Measurements from ENCODE around the gene HOXD10. TPM values are rescaled to one million over a fixed set of nuclear protein-coding genes. Genes with fewer than 3 reads are reported as not detected.

HOXD10 gene
- polyA plus RNA-seq, 1 experiment, result not detected

DNA sequence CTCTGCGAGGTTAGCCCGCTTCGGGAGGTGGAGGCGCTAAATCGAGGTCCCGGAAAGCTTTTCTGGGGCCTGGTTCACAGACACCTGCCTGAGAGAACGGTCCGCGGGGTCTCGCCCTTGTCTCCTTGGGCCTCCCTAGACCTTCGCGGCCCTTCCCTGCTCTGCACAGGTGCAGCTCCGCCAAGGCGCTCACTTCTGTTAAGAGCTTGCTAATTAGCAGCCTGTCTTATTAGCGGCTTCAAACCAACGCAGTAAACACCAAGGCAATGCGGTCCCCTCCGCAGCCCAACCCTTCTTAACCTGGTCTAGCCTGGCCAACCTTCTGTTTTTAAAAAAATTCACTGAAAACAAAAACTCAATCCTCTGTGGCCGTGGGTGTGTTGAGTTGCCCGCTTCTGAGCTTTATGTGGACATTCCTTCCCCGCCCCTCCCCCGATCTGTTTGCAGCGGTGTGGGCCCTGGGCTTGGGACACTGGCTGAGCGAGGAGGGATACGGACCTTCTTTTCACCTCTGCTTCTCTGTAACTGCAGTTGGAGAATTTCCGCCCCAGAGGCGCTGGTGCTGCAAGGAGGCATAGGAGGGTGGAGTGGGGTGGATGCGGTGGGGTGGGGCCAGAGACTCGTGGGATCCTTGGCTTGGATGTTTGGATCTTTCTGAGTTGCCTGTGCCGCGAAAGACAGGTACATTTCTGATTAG, 31.4 kb downstream of the HOXD10 start:
- DNase-seq (ENCODE audit: low read depth, low spot score), result no peak
- Histone ChIP-seq H3K4me3 (ENCODE audit: low read depth, low read length) (no peak overlapping the region), H3K27ac (ENCODE audit: low read depth, low read length) (no peak overlapping the region), H3K9me3 (ENCODE audit: control insufficient read depth, insufficient read depth, low read length) (peaks cover 4% of the 10 kb centered on the region; the same call in 1 of the 2 replicates), H3K27me3 (ENCODE audit: control insufficient read depth, insufficient read depth, low read length) (peaks cover 86% of the 10 kb centered on the region)
- TF ChIP-seq, protein P1, sequence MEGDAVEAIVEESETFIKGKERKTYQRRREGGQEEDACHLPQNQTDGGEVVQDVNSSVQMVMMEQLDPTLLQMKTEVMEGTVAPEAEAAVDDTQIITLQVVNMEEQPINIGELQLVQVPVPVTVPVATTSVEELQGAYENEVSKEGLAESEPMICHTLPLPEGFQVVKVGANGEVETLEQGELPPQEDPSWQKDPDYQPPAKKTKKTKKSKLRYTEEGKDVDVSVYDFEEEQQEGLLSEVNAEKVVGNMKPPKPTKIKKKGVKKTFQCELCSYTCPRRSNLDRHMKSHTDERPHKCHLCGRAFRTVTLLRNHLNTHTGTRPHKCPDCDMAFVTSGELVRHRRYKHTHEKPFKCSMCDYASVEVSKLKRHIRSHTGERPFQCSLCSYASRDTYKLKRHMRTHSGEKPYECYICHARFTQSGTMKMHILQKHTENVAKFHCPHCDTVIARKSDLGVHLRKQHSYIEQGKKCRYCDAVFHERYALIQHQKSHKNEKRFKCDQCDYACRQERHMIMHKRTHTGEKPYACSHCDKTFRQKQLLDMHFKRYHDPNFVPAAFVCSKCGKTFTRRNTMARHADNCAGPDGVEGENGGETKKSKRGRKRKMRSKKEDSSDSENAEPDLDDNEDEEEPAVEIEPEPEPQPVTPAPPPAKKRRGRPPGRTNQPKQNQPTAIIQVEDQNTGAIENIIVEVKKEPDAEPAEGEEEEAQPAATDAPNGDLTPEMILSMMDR (IDR thresholded peaks at IDR 0.05; ENCODE audit: low read depth, low read length), result no peak
- ChIA-PET POLR2A (no interaction called here), CTCF (no interaction called here)

DNA sequence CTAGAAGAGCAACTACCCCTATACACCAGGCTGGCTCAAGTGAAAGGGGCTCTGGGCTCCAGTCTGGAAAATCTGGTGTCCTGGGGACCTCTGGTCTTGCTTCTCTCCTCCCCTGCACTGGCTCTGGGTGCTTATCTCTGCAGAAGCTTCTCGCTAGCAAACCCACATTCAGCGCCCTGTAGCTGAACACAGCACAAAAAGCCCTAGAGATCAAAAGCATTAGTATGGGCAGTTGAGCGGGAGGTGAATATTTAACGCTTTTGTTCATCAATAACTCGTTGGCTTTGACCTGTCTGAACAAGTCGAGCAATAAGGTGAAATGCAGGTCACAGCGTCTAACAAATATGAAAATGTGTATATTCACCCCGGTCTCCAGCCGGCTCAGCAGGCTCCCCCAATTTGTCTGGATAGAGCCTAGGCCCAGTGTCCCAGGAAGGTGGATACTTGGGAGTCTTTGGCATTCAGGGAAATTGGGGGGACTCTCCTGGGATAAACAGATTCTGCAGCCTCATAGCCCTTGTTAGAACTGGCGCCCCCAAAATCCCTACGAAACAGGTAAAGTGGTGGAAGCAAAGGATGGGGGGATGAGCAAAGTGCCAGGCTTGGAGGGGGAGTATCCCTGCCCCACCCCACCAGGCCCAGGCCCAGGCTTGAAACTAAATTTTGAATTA, 32.3 kb downstream of the HOXD10 start:
- peaks cover 4% of the 10 kb centered on the region; the same call in 1 of the 2 replicates for H3K9me3 ChIP-seq (ENCODE audit: control insufficient read depth, insufficient read depth, low read length)
- no peak for DNase-seq (ENCODE audit: low read depth, low spot score)
- no peak overlapping the region for H3K4me3 ChIP-seq (ENCODE audit: low read depth, low read length)
- peaks cover 83% of the 10 kb centered on the region for H3K27me3 ChIP-seq (ENCODE audit: control insufficient read depth, insufficient read depth, low read length)
- TF ChIP-seq, protein P1 (IDR thresholded peaks at IDR 0.05; ENCODE audit: low read depth, low read length), result no peak
- ChIA-PET CTCF (no interaction called here), POLR2A (no interaction called here)
- H3K27ac ChIP-seq (ENCODE audit: low read depth, low read length), result no peak overlapping the region

DNA sequence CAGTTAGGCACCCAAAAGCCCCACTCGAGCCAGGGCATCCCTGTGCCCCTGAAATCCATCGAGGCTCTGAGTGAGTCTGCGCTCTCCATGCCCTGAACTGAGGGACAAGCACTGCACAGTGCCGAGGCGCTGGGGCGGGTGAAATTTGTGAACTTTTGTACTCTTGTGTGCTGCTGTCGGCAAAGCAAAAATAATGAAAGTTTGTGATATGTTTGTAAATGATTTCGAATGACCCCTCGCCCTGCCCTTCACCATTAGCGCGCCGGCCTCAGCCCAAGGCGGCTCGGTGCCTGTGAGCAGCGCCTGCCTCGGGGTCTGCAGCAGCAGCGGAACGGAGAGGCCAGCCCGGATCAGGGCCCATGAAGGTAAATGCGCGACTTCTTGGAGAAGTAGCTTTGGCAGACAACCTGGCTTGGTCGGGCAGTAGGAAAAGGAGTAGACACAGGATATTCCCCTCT, 32.9 kb downstream of the HOXD10 start:
- ChIA-PET CTCF (interaction anchor here (1.6 kb wide), 1 partner anchor 22 kb away, joined by 3 read pairs; no protein-coding TSS in a partner anchor), POLR2A (no interaction called here)
- peaks cover 90% of the 10 kb centered on the region for H3K27me3 ChIP-seq (ENCODE audit: control insufficient read depth, insufficient read depth, low read length)

DNA sequence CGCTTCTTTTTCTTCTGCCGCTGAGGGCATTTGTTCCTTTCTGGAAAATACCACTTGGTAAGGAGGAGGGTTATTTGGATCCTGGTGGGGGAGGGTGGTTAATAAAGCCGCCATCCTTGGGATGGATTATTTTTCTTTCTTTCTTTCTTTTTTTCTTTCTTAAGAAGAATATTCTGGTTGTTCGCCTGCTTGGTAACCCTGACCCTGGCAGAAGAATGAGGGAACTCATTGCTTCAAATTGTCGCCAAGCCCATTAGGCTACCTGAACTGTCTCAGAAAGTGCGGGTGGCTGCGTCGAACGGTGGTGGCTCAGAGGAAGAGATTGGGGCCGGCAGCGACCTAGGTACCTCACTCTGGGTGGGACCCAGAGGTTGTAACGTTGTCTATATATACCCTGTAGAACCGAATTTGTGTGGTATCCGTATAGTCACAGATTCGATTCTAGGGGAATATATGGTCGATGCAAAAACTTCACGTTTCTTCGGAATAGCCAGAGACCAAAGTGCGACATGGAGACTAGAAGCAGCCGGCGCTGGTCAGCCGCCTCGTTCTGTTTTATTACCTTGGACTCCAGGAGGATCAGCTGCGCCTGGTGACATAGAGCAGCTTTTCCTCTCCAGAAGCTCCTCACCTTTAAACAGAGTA, 33.5 kb downstream of the HOXD10 start:
- Histone ChIP-seq H3K4me3 (ENCODE audit: low read depth, low read length) (no peak overlapping the region), H3K27ac (ENCODE audit: low read depth, low read length) (no peak overlapping the region), H3K27me3 (ENCODE audit: control insufficient read depth, insufficient read depth, low read length) (peaks cover 94% of the 10 kb centered on the region), H3K9me3 (ENCODE audit: control insufficient read depth, insufficient read depth, low read length) (peaks cover 4% of the 10 kb centered on the region; the same call in 1 of the 2 replicates)
- CTCF ChIA-PET, result interaction anchor here (1.3 to 1.6 kb wide), 2 partner anchors 10 to 23 kb away, joined by 3 to 11 read pairs; no protein-coding TSS in a partner anchor
- TF ChIP-seq, protein P1 (IDR thresholded peaks at IDR 0.05; ENCODE audit: low read depth, low read length), result no peak
- no peak for DNase-seq (ENCODE audit: low read depth, low spot score)
- POLR2A ChIA-PET, result no interaction called here

More for the DNA sequence above, 32.9 kb downstream of the HOXD10 start:
- DNase-seq (ENCODE audit: low read depth, low spot score), result no peak
- TF ChIP-seq, protein P1 (IDR thresholded peaks at IDR 0.05; ENCODE audit: low read depth, low read length), result no peak
- H3K4me3 ChIP-seq (ENCODE audit: low read depth, low read length), result no peak overlapping the region
- no peak overlapping the region for H3K27ac ChIP-seq (ENCODE audit: low read depth, low read length)
- peaks cover 4% of the 10 kb centered on the region; the same call in 1 of the 2 replicates for H3K9me3 ChIP-seq (ENCODE audit: control insufficient read depth, insufficient read depth, low read length)
